ENCODE data around the gene KRT16.

GRCh38 chr17:41595585-41595984, 17.0 kb downstream of the KRT16 start:
- TF ChIP-seq CTCF (IDR thresholded peaks at IDR 0.05), result no peak
- TF ChIP-seq POLR2A (IDR thresholded peaks at IDR 0.05), result no peak
